HG03354 (cell line): ENCODE data around the gene GREB1L.
"Not testable (repeated sequence)": the region's sequence is repeated elsewhere in the genome, so short reads cannot be mapped to it uniquely, and the experiment has no call there.

Experiments used
- ATAC-seq: cut with Tn5 transposase; IDR thresholded peaks from one replicate; pipeline ENCODE4 v1.9.1; 2021; ENCODE audit warnings: mild to moderate bottlenecking; ENCODE audit not compliant: unreplicated experiment, poor library complexity, severe bottlenecking

Gene GREB1L

GRCh38 chr18:21300908-21301200, 58.8 kb downstream of the GREB1L start:
- no peak for ATAC-seq

GRCh38 chr18:21303445-21303844, 61.4 kb downstream of the GREB1L start:
- no peak for ATAC-seq

- ATAC-seq: no peak
Observed at GRCh38 chr18:21303895-21304294, 61.9 kb downstream of the GREB1L start.

GRCh38 chr18:21305621-21306020, 63.6 kb downstream of the GREB1L start:
- no peak for ATAC-seq

GRCh38 chr18:21306368-21306767, 64.3 kb downstream of the GREB1L start:
- ATAC-seq: no peak

- ATAC-seq: no peak
Observed at GRCh38 chr18:21307578-21307977, 65.5 kb downstream of the GREB1L start.

- ATAC-seq: no peak
Observed at GRCh38 chr18:21309248-21309647, 67.2 kb downstream of the GREB1L start.

GRCh38 chr18:21311980-21312379, 69.9 kb downstream of the GREB1L start:
- ATAC-seq: not testable (repeated sequence)

GRCh38 chr18:21313576-21313975, 71.5 kb downstream of the GREB1L start:
- no peak for ATAC-seq

GRCh38 chr18:21314724-21315123, 72.7 kb downstream of the GREB1L start:
- ATAC-seq: no peak

GRCh38 chr18:21315126-21315525, 73.1 kb downstream of the GREB1L start:
- not testable (repeated sequence) for ATAC-seq

GRCh38 chr18:21315741-21316197, 73.7 kb downstream of the GREB1L start:
- no peak for ATAC-seq

- ATAC-seq: no peak
Observed at GRCh38 chr18:21316296-21316695, 74.3 kb downstream of the GREB1L start.

- no peak for ATAC-seq
Observed at GRCh38 chr18:21321711-21322110, 79.7 kb downstream of the GREB1L start.

GRCh38 chr18:21327101-21327500, 85.1 kb downstream of the GREB1L start:
- ATAC-seq: no peak

- no peak for ATAC-seq
Observed at GRCh38 chr18:21330122-21330701, 88.2 kb downstream of the GREB1L start.

GRCh38 chr18:21331065-21331464, 89.0 kb downstream of the GREB1L start:
- ATAC-seq: no peak

GRCh38 chr18:21335927-21336488, 94.0 kb downstream of the GREB1L start:
- ATAC-seq: no peak

- ATAC-seq: no peak
Observed at GRCh38 chr18:21336846-21337245, 94.8 kb downstream of the GREB1L start.

- ATAC-seq: no peak
Observed at GRCh38 chr18:21341141-21341540, 99.1 kb downstream of the GREB1L start.

GRCh38 chr18:21342372-21342771, 100.3 kb downstream of the GREB1L start:
- no peak for ATAC-seq

GRCh38 chr18:21344860-21345259, 102.8 kb downstream of the GREB1L start:
- no peak for ATAC-seq
